Fibroblast of mammary gland (primary cell): ENCODE data around the gene KCNQ5.

ENCODE experiments used
- DNase-seq: peaks from one replicate; pipeline ENCODE4 v3.0.0-alpha.2; 2010; ENCODE audit warnings: low read depth
- H3K4me3 ChIP-seq: 2 replicates; pipeline ENCODE4 v1.5.1; 2011; ENCODE audit warnings: low read depth, mild to moderate bottlenecking, low read length, moderate library complexity; ENCODE audit not compliant: control insufficient read depth
- CTCF ChIP-seq: conservative IDR thresholded peaks from 2 replicates; pipeline ENCODE4 v1.5.1; 2011; ENCODE audit warnings: low read depth, low read length, inconsistent platforms; ENCODE audit not compliant: control insufficient read depth, insufficient read depth

Gene KCNQ5

GRCh38 chr6:72822023-72822422 is 200.2 kb downstream of the KCNQ5 start:
- no peak for DNase-seq
- TF ChIP-seq CTCF: no peak

GRCh38 chr6:72822691-72823090 is 200.8 kb downstream of the KCNQ5 start:
- no peak for DNase-seq
- H3K4me3 ChIP-seq: no peak overlapping the region
- TF ChIP-seq CTCF: no peak

More at GRCh38 chr6:72822023-72822422, 200.2 kb downstream of the KCNQ5 start:
- no peak overlapping the region for H3K4me3 ChIP-seq

- TF ChIP-seq CTCF: no peak
- peak; percentile 28 for DNase-seq
- no peak overlapping the region for H3K4me3 ChIP-seq
These were observed 203.0 kb downstream of the KCNQ5 start for GRCh38 chr6:72824833-72825232.

- no peak overlapping the region for H3K4me3 ChIP-seq
- peak; percentile 65 for DNase-seq
- TF ChIP-seq CTCF: no peak
These were observed 203.5 kb downstream of the KCNQ5 start for GRCh38 chr6:72825315-72825911.

DNA sequence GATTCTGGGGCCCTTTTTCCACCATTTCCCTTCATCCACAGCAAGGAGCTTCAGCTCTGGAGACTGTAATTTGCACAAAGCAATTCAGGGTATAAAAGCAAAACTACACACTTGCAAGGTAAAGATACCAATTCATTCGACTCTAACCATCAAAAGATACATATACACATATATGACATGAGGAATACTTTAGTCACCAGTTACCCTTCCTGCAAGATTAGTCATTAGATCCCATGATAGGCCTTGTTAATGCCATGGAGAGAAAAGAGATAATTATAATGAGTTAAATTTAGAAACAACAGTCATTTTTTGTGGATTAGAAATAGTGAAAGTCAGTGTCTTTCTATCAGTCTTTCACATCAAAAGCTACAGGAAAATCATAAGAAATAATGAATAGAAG is 204.2 kb downstream of the KCNQ5 start:
- DNase-seq: peak; percentile 72
- H3K4me3 ChIP-seq: no peak overlapping the region
- no peak for TF ChIP-seq CTCF

DNA sequence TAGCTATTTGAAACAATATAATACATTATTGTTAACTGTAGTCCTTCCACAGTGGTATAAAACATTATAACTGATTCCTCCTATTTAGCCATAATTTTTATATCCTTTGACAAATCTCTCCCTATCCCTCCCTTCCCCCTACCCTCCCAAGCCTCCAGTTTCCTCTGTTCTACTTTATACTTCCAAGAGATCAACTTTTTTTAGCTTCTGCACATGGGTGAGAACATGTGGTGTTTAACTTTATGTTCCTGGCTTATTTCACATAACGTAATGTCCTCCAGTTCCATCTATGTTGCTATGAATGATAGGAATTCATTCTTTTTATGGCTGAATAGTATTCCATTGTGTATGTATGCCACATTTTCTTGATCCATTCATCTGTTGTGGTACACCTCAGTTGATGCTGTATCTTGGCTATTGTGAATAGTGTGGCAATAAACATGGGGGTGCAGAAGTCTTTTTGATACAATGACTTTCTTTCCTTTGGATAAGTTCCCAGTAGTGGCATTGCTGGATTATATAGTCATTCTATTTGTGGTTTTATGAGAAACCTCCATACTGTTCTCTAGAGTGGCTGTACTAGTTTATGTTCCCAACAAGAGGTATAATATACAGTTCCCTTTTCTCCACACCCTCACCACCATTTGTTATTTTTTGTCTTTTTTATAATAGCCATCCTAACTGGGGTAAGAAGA is 205.0 kb downstream of the KCNQ5 start:
- TF ChIP-seq CTCF: no peak
- peak; percentile 73 for DNase-seq
- H3K4me3 ChIP-seq: no peak overlapping the region
